H1 (cell line): Measurements from ENCODE around the gene CLASP2. TPM values are rescaled to one million over a fixed set of nuclear protein-coding genes. Genes with fewer than 3 reads are reported as not detected.

Experiments
- CTCF ChIA-PET: fragments of 300-600 bp; sonication (Branson Sonifier 250); formaldehyde crosslinking; loops from one replicate; lab custom pipeline; 2021; ENCODE audit not compliant: partially characterized antibody; lab: Charles Lee
- POLR2A ChIA-PET: fragments of 300-600 bp; sonication (Branson Sonifier 250); formaldehyde crosslinking; loops from one replicate; lab custom pipeline; 2021; ENCODE audit warnings: inconsistent platforms; ENCODE audit not compliant: partially characterized antibody; lab: Charles Lee
- DNase-seq, 2 experiments: peaks; one replicate each; pipeline versions ENCODE4 v3.0.0 to v3.0.0-alpha.2; 2010 to 2022; ENCODE audit warnings: low spot score in 2 of 2, low read depth in 1 of 2, mixed read lengths in 1 of 2
- FAIRE-seq: peaks from 2 replicates; lab custom pipeline; 2011; peaks lifted over from hg19 to GRCh38; lab: Jason Lieb, UNC
- H2AFZ ChIP-seq: 2 replicates; pipeline ENCODE4 v1.8.1; 2012; ENCODE audit warnings: low read length, inconsistent platforms
- H2AK5ac ChIP-seq: 2 replicates; pipeline ENCODE4 v1.6.1; 2013; ENCODE audit warnings: low read depth, low read length
- H2BK120ac ChIP-seq: replicated peaks from 2 replicates; pipeline ENCODE3; 2013; ENCODE audit warnings: low read depth, low read length, inconsistent platforms
- H2BK12ac ChIP-seq: 2 replicates; pipeline ENCODE4 v1.6.1; 2013; ENCODE audit warnings: low read depth, low read length
- H2BK15ac ChIP-seq: 2 replicates; pipeline ENCODE4 v1.6.1; 2013; ENCODE audit warnings: low read length
- H2BK20ac ChIP-seq: 2 replicates; pipeline ENCODE4 v1.6.1; 2013; ENCODE audit warnings: low read length
- H2BK5ac ChIP-seq: 2 replicates; pipeline ENCODE4 v1.6.1; 2013; ENCODE audit warnings: low read depth, low read length
- H3K14ac ChIP-seq: 2 replicates; pipeline ENCODE4 v1.6.1; 2013; ENCODE audit warnings: inconsistent platforms; ENCODE audit not compliant: insufficient read length
- H3K18ac ChIP-seq: 2 replicates; pipeline ENCODE4 v1.6.1; 2013; ENCODE audit warnings: low read length; ENCODE audit errors: extremely low read depth
- H3K23ac ChIP-seq: 2 replicates; pipeline ENCODE4 v1.6.1; 2013; ENCODE audit warnings: inconsistent platforms; ENCODE audit not compliant: insufficient read length
- H3K23me2 ChIP-seq: 2 replicates; pipeline ENCODE4 v1.6.1; 2013; ENCODE audit warnings: low read depth, low read length
- H3K27ac ChIP-seq: 2 replicates; pipeline ENCODE4 v1.6.1; 2011; ENCODE audit warnings: low read depth, low read length, inconsistent platforms
- H3K27me3 ChIP-seq, 4 experiments: replicated peaks in 1 of 4; 1 replicate in 1 of 4; 2 replicates in 3 of 4; pipeline versions ENCODE4 v1.6.1 to v1.8.1; 2011 to 2013; ENCODE audit warnings: low read length in 3 of 4, mild to moderate bottlenecking in 3 of 4, inconsistent platforms in 2 of 4, mixed read lengths in 2 of 4, moderate library complexity in 1 of 4; ENCODE audit not compliant: control insufficient read depth in 3 of 4, insufficient read depth in 3 of 4; ENCODE audit errors: extremely low read depth in 1 of 4
- H3K36me3 ChIP-seq, 4 experiments: 2 replicates each; pipeline versions ENCODE4 v1.6.1 to v1.8.1; 2011 to 2013; ENCODE audit warnings: mild to moderate bottlenecking in 4 of 4, low read length in 3 of 4, moderate library complexity in 2 of 4, control low read depth in 1 of 4, inconsistent platforms in 1 of 4; ENCODE audit not compliant: insufficient read depth in 4 of 4, control insufficient read depth in 2 of 4
- H3K4ac ChIP-seq: replicated peaks from 2 replicates; pipeline ENCODE3; 2013; ENCODE audit warnings: low read length, low read depth, mixed read lengths, inconsistent platforms; ENCODE audit not compliant: insufficient read length
- H3K4me1 ChIP-seq, 4 experiments: replicated peaks in 1 of 4; 1 replicate in 1 of 4; 2 replicates in 3 of 4; pipeline versions ENCODE4 v1.6.1 to v1.8.1; 2011 to 2013; ENCODE audit warnings: low read length in 3 of 4, inconsistent platforms in 2 of 4, mixed read lengths in 1 of 4; ENCODE audit not compliant: insufficient read depth in 4 of 4, control insufficient read depth in 3 of 4
- H3K4me2 ChIP-seq, 2 experiments: 2 replicates each; pipeline versions ENCODE4 v1.6.1 to v1.8.1; 2011 to 2013; ENCODE audit warnings: low read depth in 2 of 2, low read length in 2 of 2, control low read depth in 1 of 2, inconsistent platforms in 1 of 2, mild to moderate bottlenecking in 1 of 2; ENCODE audit not compliant: insufficient read depth in 1 of 2
- H3K4me3 ChIP-seq, 4 experiments: fragments of 200-600, 300-600 bp in 1 of 4; sonication (generic), shearing (Covaris generic), sonication (Bioruptor Twin) in 1 of 4; 2 replicates each; pipeline versions ENCODE4 v1.5.1 to v1.8.1; 2011 to 2016; ENCODE audit warnings: low read length in 4 of 4, low read depth in 3 of 4, control low read depth in 2 of 4, inconsistent platforms in 2 of 4, mild to moderate bottlenecking in 2 of 4, mixed read lengths in 1 of 4, moderate library complexity in 1 of 4; ENCODE audit not compliant: insufficient read depth in 2 of 4; ENCODE audit errors: extremely low read depth in 1 of 4
- H3K56ac ChIP-seq: replicated peaks from 2 replicates; pipeline ENCODE3; 2013; ENCODE audit warnings: low read depth, mild to moderate bottlenecking, mixed read lengths, low read length, inconsistent platforms; ENCODE audit not compliant: insufficient read length
- H3K79me1 ChIP-seq: 2 replicates; pipeline ENCODE4 v1.6.1; 2013; ENCODE audit warnings: low read depth, low read length, control low read depth
- H3K79me2 ChIP-seq, 2 experiments: 2 replicates each; pipeline versions ENCODE4 v1.6.1 to v1.8.1; 2012 to 2013; ENCODE audit warnings: low read length in 2 of 2, mild to moderate bottlenecking in 2 of 2, inconsistent platforms in 1 of 2; ENCODE audit not compliant: insufficient read depth in 2 of 2, control insufficient read depth in 1 of 2
- H3K9ac ChIP-seq, 4 experiments: replicated peaks in 1 of 4; 1 replicate in 1 of 4; 2 replicates in 3 of 4; pipeline versions ENCODE4 v1.6.1 to v1.8.1; 2011 to 2013; ENCODE audit warnings: low read depth in 3 of 4, low read length in 3 of 4, control low read depth in 2 of 4, mild to moderate bottlenecking in 2 of 4, moderate library complexity in 2 of 4, inconsistent platforms in 1 of 4; ENCODE audit errors: extremely low read depth in 1 of 4
- H3K9me3 ChIP-seq, 2 experiments: 2 replicates each; pipeline versions ENCODE4 v1.6.1 to v1.8.1; 2012 to 2013; ENCODE audit warnings: mild to moderate bottlenecking in 2 of 2, moderate library complexity in 2 of 2, control low read depth in 1 of 2, inconsistent platforms in 1 of 2, low read depth in 1 of 2, low read length in 1 of 2, mixed read lengths in 1 of 2; ENCODE audit not compliant: insufficient read depth in 2 of 2
- H4K20me1 ChIP-seq, 2 experiments: replicated peaks in 1 of 2; 2 replicates each; pipeline versions ENCODE3 to v1.8.1; 2011 to 2013; ENCODE audit warnings: inconsistent platforms in 2 of 2, low read length in 2 of 2, mild to moderate bottlenecking in 1 of 2; ENCODE audit not compliant: insufficient read depth in 2 of 2, control insufficient read depth in 1 of 2
- H4K5ac ChIP-seq: 2 replicates; pipeline ENCODE4 v1.6.1; 2013; ENCODE audit warnings: low read length, low read depth, mixed read lengths, inconsistent platforms; ENCODE audit not compliant: insufficient read length
- H4K8ac ChIP-seq: 2 replicates; pipeline ENCODE4 v1.8.0; 2013; ENCODE audit warnings: mild to moderate bottlenecking, moderate library complexity, low read length, inconsistent platforms; ENCODE audit not compliant: insufficient read depth; ENCODE audit errors: extremely low read depth
- H4K91ac ChIP-seq: replicated peaks from 2 replicates; pipeline ENCODE3; 2013; ENCODE audit warnings: low read length, mixed read lengths, inconsistent platforms; ENCODE audit not compliant: insufficient read length
- NANOG ChIP-seq: IDR thresholded peaks from 2 replicates; pipeline ENCODE4 v1.6.1; 2011; ENCODE audit warnings: low read length, low read depth, mild to moderate bottlenecking, inconsistent platforms; ENCODE audit not compliant: insufficient read depth, poor library complexity, severe bottlenecking
- WGBS, 2 experiments: shearing (Covaris generic) in 1 of 2; methylation state at CpG; one replicate each; pipeline versions ENCODE4 v1.1.6 to v1.1.7; 2013 to 2015; ENCODE audit warnings: low lambda C conversion rate in 2 of 2, mixed read lengths in 2 of 2, inconsistent platforms in 1 of 2, low coverage in 1 of 2, missing lambda C conversion rate in 1 of 2; ENCODE audit not compliant: insufficient replicate concordance in 2 of 2, insufficient coverage in 1 of 2, insufficient read length in 1 of 2; ENCODE audit errors: extremely low coverage in 1 of 2, missing lambda C conversion rate in 1 of 2; 5-methylcytosine and 5-hydroxymethylcytosine counted together
- polyA plus RNA-seq, 7 experiments: library from polyadenylated mRNA; depleted of rRNA in 3 of 7; stranded (reverse) in 5 of 7; unstranded in 2 of 7; fragments of >200 nt in 5 of 7; fragments of 200-250 nt in 2 of 7; gene quantifications; 1 replicate in 5 of 7; 2 replicates in 1 of 7; 4 replicates in 1 of 7; pipeline versions ENCODE4 v1.2.1 to v1.2.3, GENCODE V29; 2011 to 2013; ENCODE audit warnings: missing spikeins in 2 of 7, mixed read lengths in 2 of 7
- total RNA-seq: library from RNA; stranded (reverse); fragmentation: NEBNext Ultra II Directional; extraction: Animal tissue kit (Norgen Biotek cat#: 25700); gene quantifications from 2 replicates; pipeline ENCODE4 v1.2.1, GENCODE V29; 2021

CLASP2 gene
- total and polyA plus RNA-seq, 2 of the 8 experiments (the other 6 are each of a cell fraction or from before 2014, with no cell fraction given), result 21.7 to 58.0 TPM

DNA sequence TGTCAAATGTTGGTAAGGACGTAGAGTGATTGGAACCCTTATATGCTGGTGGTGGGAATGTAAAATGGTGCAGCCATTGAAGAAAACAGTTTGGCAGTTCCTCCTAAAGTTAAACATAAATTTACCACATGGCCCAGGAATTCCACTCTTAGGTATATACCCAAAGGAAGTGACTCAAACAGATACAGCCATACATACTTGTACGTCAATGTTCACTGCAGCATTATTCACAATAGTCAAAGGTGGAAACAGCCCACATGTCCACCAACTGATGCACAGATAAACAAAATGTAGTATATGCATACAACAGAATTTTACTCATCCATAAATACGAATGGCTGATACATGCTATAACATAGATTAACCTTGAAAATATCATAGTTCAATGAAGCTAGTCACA is 13.2 kb downstream of the CLASP2 start:
- Histone ChIP-seq H3K9me3 (peaks cover 11 to 17% of the 10 kb centered on the region in 2 experiments; a peak in 3 of 4 replicates), H4K5ac (no peak overlapping the region), H4K8ac (no peak overlapping the region), H3K4me1 (no peaks in the 10 kb centered on the region), H3K56ac (no peak overlapping the region), H2AFZ (no peak overlapping the region), H3K23ac (no peak overlapping the region), H3K9ac (no peak overlapping the region), H2BK12ac (no peak overlapping the region), H3K18ac (no peak overlapping the region), H3K14ac (no peak overlapping the region), H2BK20ac (no peak overlapping the region), H3K4me3 (no peak overlapping the region), H3K23me2 (no peaks in the 10 kb centered on the region; the same call in 1 of the 2 replicates), H4K91ac (no peak overlapping the region), H2BK120ac (no peak overlapping the region), H3K4me2 (no peak overlapping the region), H2AK5ac (no peak overlapping the region), H3K27me3 (no peaks in the 10 kb centered on the region), H2BK5ac (no peak overlapping the region), H3K79me2 (peaks cover 8 to 88% of the 10 kb centered on the region in 2 experiments; a peak in 3 of 4 replicates), H3K36me3 (peaks cover 0 to 5% (median 2%) of the 10 kb centered on the region in 4 experiments; a peak in 2 of 8 replicates), H4K20me1 (no peaks in the 10 kb centered on the region), H3K27ac (no peak overlapping the region), H3K79me1 (no peaks in the 10 kb centered on the region), H2BK15ac (no peak overlapping the region), H3K4ac (no peak overlapping the region)
- TF ChIP-seq NANOG, result no peak
- ChIA-PET CTCF (interaction anchor here (0.7 kb wide), 1 partner anchor 574 kb away, joined by 3 read pairs; no protein-coding TSS in a partner anchor), POLR2A (no interaction called here)
- DNase-seq (no peak), FAIRE-seq (no peak)
- WGBS, 2 experiments, result 88% methylated on average over 3 of the region's 3 CpGs; no CpG with 5 or more reads in 1 of the 2 experiments
